ENCODE measurements around the gene SRP14.
"Not testable (repeated sequence)": the region's sequence is repeated elsewhere in the genome, so short reads cannot be mapped to it uniquely, and the experiment has no call there.

SRP14 gene, protein sequence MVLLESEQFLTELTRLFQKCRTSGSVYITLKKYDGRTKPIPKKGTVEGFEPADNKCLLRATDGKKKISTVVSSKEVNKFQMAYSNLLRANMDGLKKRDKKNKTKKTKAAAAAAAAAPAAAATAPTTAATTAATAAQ

DNA sequence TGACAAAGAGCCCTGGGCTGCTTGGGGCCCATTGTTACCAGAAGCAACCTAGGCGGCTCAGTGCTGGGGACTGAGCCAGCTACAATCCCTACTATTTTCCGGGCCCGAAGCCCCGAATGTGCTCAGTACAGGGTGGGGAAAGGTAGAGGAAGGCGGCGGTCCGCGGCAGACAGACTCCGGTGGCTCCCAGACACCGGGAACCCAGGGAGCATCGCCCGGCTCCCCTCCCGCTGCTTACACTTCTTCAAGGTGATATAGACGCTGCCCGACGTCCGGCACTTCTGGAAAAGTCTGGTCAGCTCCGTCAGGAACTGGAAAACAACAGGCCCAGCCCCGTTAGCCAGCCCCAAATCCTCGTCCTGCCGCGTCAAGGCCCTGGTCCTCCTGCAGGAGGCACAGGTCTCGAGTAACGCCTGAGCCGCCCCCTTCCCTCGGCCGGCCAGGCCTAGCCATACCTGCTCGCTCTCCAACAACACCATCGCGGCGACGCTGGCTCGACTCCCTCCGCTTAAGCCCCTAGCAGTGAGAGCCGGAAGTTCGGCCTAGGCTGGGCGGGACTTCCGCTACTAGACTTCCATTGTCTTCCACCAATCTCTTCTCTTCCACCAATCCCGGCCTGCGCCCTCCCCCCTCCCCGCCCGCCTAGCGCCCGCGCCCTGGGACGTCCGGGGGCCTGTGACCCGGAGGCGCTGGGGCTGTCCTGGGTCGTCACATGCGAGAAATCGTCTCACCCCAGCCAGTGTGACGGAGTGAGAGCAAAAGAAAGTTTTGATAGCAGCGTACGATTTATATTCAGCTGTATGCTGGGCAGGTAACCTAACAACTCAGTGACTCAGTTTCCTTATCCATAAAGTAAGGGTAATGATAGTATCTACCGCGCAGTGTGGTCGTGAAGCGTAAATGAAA lies at the start of gene SRP14:
Gene SRP14 (minus strand): TSS at position 544 of the 906 bp plus-strand sequence. CDS start 65 bp downstream, at position 479.
- DNase-seq = peak; percentile 96

DNA sequence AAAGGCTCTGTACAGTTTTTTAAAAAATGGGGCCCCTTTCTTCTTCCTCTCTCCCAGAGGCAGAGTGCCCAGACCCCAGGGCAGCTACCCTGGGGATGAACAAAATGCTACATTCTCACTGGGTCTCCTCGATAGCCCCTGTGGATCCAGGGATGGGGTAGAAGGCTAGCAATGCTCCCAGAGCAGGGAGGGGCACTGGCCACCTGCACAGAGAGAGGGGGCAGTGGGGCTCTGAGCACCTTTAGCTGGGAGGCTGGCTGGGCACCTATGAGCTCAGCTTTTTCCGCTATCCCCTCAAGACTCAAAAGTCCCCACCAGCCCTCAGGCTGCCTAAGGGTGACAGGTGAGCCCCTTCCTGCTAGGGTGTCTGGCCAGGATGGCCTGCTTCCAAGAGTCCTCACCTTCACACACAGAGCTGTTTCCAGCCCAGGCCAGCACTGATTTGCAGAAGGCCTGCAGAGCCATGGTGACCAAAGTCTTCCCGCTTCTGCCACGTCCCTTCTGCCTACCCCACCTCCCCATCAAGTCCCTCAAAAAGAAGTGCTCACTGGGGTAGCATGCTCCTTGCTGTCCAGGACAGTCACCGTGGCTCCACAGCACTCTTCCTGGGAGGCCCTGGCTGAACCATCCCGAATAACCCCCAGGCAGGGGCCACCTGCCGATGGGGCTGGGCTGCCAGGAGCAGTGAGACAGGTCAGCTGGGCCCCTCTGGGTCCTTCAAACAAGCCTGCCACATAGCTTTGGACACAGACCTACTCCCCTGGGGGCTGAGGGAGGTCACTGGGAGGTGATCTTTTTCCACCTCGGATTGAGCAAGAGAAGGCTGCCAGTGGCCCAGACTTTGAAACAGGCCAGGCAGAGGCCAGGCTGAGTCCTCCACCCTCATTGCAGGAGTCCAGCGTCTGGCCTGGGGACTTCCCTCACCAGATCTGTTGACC lies 49.3 kb upstream of the SRP14 start:
- no peak for DNase-seq

DNA sequence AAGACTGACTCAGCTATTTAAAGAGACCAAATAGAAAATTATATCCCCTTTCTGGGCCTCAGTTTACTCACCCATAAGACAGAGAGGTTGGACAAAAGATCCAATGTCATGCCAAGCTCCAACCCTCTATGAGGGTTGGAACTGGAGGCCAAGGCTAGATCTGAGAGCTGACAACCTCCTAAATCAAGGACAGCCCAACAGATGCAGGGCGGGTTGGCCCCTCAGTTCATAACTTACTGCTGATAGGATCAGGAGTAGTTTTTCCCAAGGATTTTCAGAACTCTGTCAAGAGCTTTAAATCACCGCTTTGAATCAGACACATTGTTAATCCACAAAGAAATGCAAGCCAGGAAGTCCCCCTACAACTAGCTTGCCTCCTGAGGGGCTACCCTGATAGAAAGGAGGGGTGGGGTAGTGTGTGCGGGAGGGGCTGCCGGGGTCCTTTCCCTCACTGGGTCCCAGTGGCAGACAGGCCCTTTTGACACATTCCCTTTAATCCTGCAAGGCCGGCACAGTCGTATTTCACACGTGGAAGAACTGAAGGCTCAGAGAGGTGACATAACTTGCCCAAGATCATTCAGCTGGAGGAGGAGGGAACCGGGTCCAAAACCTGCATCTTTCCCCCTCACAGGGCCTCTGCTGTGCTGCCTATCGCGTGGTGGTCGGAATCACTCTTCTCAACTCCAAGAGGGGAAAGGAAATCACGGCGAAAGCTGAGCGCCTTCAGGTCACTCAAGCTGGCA lies 48.3 kb upstream of the SRP14 start:
- DNase-seq = no peak

DNA sequence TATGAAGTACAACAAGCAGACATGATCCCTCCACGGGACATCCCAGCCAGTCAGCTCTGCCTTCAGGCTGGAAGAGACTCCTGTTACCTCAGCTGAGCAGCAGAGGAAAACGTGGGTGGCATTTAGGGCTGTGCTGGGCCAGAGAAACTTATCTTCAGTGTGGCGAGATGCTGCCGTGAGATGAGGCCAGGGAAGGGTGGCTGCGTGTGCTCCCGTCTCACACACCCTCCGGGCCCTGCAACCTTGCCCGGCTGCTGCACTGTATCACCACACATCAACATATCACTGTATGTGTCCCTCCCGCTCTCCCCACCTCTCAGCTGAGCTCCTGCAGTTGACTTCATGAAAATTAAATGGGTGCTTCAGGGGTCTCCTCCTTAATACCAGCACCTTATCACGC lies 46.3 kb upstream of the SRP14 start:
- no peak for DNase-seq

DNA sequence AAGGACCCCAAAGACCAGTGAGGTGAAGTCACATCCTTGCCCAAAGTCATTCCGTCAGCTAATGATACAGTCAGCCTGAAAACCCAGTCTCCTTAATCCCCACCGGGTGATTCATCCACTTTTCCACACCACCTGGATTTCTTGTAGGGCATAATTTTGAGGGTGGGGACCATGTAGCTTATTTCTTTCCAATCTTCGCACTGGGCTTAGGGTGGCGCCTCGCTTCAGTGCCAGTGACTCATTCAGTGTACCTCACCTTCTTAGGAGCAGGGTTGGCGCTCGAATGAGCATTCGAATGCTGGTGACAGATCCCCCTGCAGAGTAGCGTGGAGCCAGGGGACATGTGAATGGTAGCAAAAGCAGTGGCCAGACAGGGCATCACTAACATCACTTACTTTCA lies 45.7 kb upstream of the SRP14 start:
- no peak for DNase-seq

DNA sequence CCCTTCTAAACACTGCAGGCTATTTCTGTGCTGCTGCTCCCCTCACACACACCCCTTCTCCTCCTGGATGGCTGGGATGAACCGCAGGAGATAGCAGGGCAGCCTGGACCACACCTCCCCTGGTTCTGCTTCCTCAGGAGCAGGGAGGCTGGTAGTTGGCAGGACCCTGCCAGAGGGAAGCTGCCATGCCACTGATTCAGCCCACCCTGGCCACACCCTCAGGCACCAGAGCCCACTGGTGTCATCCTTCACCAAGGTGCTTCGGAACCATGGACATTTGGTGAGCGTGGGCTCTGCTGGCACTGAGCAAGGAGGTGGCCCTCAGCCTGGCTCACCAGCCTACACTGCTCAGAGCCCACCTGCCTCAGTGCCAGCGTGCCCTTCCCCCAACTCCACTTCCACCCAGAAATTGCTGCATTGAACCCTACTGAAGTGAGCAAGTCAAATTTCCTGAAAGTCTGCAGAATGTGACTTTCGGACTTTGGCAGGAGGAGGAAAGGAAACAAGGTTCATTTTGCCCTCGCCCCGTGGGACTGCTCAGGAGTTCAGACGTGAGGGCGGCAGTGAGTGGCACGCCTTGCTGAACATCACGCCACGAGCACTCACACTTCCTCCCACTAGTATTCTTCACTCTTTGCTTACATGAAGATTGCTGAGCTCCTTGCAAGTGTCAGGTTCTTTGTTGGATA lies 43.4 kb upstream of the SRP14 start:
- no peak for DNase-seq

DNA sequence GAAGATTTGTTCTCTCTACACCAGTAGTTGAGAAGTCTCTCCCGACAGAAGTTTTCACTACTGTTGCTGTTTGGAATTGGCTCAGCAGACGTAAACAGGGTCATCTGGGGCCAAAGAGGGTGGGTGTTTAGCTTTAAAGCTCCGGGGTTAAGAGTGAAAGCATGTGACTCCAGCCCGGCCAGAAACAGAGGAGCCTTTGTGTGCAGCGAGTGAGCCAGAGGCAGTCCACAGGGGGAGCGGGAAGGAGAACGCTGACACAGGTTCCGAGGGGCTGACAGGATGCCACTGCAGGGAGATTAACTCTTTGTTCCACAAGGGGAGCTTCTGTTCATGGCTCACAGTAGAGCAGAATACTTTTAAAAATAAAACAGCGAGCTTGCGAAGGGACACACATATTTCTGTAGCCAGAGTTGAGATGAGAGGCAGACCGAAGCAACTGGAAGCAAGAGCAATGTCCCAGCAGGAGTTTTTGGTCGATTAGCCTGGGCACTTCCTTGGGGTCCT lies 42.8 kb upstream of the SRP14 start:
- DNase-seq = peak; percentile 81

DNA sequence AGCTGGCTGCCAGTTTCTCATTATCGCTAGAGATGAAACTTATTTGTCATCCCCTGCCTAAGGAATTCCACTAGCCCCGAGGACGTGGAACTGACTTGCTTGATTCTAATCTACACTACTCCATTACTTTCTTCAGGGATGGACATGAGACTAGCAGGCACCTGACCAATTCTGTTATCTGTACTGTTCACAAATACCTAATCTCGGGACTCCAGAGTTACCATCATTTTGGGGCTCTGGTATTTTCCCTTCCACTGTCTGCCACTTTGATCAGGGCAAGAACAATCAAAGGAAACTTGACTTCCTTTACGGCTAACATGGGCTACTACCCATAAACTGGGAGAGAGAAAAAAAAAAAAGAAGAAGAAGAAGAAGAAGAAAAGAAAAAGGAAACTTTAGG lies 41.9 kb upstream of the SRP14 start:
- no peak for DNase-seq

DNA sequence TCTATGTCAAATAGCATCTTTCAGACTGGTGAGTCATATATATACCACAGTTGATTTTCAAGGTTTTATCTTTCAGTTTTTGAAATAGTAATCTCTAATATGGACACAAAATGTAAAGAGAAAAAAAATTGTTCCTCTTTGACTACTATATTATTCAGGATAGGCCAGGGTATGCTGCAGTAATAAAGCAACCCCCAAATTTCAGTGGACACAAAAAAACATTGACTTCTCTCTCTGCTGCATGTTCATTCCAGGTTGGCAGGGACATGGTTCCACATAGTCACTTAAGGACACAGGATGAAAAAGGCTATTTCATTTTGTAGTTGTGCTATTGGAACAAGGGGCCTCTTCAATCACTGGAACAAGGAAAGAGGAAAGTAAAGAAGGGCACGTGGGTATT lies 41.1 kb upstream of the SRP14 start:
- DNase-seq = no peak

DNA sequence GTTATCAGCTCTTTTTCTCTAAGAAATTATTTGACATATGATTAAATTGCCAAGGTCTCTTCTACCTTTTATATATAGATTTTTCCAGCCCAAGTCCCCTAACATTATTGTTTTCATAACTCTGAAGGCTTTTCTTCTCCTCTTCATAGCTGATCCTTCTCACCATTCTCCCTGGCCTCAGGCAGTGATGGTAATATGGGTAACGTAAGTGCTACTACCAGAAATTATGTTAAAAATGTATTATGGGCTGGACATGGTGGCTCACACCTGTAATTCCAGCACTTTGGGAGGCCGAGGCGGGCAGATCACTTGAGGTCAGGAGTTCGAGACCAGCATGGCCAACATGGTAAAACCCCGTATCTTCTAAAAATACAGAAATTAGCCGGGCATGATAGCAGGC lies 40.5 kb upstream of the SRP14 start:
- DNase-seq = no peak

DNA sequence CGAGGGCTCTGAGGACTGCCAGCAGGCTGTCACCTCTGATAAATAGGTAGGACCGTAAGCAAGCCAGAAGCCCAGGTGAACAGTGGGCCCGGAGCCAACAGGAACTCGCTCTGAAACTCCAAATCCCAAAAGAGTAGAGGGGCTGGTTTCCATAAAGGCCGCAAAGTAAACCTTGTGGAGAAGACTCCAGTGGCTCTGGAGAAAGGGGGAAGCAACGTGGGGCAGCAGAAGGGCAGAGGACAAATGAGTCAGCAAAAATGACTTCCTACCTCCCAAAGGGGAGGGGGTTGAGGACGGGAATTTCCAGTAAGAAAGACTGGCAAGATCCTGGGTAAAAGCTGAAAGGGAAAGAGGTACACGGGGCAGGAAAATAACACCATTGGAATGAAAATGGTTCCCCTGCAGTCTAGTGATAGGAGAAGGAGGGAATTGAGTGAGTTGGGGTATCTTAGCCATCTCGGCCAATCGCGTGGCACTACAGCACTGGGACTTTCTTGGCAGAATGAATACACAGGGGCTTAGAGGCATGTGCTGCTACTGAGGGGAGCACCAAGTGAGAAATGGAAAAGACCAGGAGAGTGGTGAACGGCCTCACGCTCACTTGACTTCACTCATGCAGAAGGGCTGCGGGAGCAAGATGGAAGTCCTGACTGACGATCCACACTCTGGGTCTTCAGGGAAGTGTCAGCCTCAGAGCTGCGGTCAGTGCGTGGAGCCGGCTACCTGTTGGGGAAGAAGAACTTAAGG lies 36.5 kb upstream of the SRP14 start:
- DNase-seq = no peak

DNA sequence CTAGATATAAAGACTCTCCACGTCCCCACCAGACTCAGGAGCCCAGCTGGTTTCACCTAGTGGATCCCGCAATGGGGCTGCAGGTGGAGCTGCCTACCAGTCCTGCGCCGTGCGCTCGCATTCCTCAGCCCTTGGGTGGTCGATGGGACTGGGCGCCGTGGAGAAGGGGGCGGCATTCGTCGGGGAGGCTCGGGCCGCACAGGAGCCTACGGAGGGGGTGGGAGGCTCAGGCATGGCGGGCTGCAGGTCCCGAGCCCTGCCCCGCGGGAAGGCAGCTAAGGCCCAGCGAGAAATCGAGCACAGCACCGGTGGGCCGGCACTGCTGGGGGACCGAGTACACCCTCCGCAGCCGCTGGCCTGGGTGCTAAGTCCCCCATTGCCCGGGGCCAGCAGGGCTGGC lies 35.7 kb upstream of the SRP14 start:
- not testable (repeated sequence) for DNase-seq

DNA sequence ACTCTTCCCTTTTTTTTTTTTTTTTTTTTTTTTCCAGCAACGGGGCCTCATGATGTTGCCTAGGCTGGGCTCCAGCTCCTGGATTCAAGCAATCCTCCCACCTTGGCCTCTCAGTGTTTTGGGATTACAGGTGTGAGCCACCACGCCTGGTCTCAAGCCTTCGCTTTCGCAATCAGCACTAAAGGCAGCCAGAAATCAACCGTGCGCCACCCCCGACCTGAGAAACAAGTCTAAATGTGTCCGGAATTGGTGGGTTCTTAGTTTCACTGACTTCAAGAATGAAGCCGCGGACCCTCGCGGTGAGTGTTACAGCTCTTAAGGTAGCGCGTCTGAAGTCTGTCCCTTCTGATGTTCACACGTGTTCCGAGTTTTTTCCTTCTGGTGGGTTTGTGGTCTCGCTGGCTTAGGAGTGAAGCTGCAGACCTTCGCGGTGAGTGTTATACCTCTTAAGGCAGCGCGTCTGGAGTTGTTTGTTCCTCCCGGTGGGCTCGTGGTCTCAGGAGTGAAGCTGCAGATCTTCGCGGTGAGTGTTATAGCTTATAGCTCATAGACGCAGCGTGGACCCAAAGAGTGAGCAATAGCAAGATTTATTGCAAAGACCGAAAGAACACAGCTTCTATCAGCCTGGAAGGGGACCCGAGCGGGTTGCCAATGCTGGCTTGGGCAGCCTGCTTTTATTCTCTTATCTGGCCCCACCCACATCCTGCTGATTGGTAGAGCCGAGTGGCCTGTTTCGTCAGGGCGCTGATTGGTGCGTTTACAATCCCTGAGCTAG lies 34.9 kb upstream of the SRP14 start:
- not testable (repeated sequence) for DNase-seq

DNA sequence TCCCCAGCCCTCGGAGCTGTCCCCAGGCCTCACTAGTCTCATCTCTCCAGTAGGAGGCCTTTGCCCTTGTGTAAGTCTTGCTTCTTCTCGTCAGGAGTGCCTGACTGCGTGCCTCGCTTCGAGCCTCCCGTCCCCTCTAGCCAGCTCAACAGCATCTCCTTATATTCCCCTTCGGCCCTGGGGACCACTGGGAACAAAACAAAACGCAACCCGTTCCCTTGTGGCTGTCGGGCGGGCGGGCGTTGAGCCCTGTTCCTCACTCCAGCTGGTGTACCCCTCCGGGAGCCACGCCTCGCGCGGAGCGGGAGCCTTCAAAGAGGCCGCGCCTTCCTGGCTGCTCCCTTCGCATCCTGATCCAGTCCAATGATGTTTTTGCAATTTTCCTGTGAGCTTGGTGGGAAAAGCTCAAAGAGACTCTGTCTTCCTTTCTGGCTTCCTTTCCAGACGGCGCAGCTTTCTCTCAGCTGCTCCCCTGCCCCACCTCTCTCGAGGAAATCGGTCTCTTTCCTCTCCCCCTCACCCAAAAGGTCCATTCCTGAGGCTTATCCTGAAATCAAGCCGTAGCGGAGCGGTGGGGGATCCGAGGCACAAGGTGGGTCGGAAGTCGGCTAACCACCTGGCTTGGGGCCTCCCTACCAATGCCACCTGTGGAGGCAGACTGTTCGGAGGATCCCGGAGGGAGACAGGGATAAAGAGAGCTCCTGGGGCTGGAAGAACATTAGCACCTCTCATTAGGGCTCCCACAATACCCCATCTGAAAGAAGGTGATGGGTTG lies 33.4 kb upstream of the SRP14 start:
- DNase-seq = no peak

DNA sequence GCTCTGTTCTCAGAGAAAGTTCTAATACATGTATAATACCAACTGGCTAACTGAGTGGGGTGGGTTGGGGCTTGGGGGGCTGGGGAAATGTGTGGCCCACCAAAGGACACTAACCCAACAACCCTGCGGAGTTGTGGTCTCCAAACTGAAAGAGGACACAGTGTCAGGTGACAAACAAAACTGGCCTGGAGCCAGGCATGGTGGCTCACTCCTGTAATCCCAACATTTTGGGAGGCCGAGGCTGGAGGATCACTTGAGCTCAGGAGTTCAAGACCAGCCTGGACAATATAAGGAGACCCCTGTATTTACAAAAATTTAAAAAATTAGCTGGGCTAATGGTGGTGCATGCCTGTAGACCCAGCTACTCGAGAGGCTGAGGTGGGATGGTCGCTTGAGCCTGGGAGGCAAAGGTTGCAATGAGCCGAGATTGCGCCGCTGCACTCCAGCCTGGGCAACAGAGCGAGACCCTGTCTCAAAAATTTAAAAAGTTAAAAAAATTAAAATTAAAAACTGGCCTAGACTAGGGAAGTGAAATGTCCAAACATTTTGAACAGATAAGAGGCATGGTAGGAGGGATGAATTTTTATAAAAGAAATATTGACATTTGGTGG lies 31.7 kb upstream of the SRP14 start:
- no peak for DNase-seq

DNA sequence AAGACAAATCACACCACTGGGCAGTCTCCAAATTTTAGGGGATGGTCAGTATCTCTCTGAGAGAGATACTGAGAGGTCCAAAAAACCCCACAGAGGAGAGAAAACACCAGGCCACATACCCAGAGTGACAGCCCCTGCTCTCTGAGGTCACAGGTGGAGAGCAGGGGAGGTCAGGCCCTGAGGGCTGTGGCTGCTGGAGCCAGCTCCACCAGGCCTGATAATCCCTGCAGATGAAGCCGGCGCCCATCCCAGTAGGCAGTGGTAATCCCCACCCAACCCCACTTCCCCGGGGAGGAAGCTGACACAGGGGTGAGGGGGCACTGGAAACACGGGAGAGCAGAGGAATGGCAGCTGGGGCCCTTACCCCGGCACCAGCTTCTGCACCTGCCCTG lies 31.2 kb upstream of the SRP14 start:
- no peak for DNase-seq

DNA sequence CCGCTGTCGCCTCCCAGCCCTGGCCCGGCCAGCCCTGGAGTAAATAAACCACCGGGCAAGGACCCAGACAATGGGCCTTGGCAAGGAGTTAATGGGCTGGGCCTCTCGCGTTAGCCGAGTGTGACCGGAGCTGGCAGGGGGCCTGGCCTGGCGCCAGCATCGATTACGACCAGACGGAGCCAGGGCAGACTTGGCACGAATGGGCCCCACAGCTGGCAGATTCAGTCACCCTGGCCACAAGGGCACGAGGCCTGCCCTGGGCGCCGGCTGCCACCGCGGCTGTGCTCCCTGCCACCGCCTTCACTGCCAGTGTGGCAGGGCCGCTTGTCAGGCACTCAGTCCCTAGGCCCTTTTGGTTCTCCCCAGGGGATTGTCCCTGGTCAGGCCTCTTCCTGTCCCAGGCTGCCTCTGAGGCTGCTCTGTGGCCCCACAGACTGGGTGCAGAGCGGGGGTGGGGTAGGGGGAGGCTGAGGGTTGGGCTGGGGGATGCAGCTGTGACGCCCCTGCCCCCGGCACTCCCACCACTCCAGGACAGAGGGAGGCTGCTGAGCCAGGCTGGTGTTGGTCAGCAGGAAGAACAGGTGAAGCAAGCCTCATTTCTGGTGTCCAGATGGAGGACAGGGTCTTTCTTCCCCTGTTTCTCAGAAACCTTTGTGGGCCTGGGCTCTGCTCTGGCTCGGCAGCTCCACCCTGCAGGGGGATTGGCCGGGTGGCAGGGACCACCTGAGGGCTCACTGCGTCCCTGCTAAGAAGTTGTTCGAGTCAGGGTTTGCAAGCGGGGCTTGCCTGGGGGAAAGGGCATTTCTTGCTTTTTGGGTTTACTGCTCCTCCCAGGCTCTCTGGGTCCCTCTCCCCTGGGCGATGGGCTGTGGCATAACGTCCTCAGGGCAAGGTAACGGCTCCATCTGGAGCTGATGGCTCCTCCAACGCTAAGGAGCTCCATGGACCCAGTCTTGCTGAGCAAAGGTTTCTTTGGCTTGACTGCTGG lies 30.5 kb upstream of the SRP14 start:
- DNase-seq = peak; percentile 89
